Measurements from ENCODE around the gene RAX2. TPM values are rescaled to one million over a fixed set of nuclear protein-coding genes. Genes with fewer than 3 reads are reported as not detected.
"Not testable (repeated sequence)": the region's sequence is repeated elsewhere in the genome, so short reads cannot be mapped to it uniquely, and the experiment has no call there.

RAX2 gene
- total RNA-seq, 2 experiments from 2014 or later: not detected

DNA sequence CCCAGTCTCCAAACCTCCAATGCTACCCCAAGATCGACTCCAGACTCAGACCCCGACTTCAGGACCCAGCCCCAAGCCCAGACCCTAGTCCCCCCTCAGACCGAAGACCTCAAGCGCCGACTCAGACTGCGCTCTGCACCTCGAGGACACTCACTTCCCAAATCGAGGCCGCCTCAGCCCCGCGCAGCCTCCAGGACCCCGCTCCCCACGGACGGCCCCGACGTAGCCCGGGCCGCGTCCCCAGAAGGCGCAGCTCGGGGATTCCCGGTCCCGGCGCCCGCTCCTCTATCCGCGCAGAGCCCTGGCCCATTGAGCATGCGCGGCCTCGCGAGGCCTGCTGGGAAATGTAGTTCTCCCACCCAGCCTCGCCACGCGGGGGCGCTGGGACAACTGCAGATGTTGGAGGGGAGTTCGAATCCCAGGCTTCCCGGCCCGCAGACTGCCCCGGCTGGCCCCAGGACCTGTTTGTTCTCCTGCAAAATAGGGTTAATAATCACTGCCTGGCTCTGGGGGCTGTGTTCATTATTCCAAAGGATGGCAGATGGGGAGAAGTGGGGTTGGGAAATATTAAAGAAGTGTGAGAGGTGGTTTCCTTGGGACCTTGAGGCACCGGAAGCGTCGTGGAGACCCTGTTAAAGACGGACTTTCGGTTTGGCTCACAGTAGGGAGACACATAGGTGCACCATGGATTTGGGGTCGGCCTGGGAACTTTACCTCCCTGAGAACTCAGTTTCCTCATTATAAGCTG, 10.5 kb downstream of the RAX2 start, which contains the start of gene APBA3:
Gene APBA3, minus strand, starts transcription at position 311 of the 748 bp plus-strand sequence. CDS start 1,428 bp downstream, outside the sequence.
- Mint-ChIP-seq H3K36me3 (ENCODE audit: low read depth) (peaks cover 42% of the 10 kb centered on the region), H3K4me3 (peak within 1 kb of the TSS; percentile 97), H3K27me3 (no peaks in the 10 kb centered on the region), H3K4me1 (ENCODE audit: low read depth) (peaks cover 35% of the 10 kb centered on the region), H3K9me3 (no peaks in the 10 kb centered on the region), H3K27ac (peak within 1 kb of the TSS; percentile 100)
- intact Hi-C loops (cut with DNase I, micrococcal nuclease): loop anchor here (1.0 to 10.0 kb wide), 8 partner anchors 36 to 421 kb away; partner anchors contain the start of genes EEF2 (in 2 of the 2), ANKRD24 (in 1 of the 2), PIP5K1C (in 1 of the 2) and SIRT6 (in 1 of the 2)
- TF ChIP-seq, protein P1, sequence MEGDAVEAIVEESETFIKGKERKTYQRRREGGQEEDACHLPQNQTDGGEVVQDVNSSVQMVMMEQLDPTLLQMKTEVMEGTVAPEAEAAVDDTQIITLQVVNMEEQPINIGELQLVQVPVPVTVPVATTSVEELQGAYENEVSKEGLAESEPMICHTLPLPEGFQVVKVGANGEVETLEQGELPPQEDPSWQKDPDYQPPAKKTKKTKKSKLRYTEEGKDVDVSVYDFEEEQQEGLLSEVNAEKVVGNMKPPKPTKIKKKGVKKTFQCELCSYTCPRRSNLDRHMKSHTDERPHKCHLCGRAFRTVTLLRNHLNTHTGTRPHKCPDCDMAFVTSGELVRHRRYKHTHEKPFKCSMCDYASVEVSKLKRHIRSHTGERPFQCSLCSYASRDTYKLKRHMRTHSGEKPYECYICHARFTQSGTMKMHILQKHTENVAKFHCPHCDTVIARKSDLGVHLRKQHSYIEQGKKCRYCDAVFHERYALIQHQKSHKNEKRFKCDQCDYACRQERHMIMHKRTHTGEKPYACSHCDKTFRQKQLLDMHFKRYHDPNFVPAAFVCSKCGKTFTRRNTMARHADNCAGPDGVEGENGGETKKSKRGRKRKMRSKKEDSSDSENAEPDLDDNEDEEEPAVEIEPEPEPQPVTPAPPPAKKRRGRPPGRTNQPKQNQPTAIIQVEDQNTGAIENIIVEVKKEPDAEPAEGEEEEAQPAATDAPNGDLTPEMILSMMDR (IDR thresholded peaks at IDR 0.05): peak; percentile 89
- H3K4me1 ChIP-seq (ENCODE audit: insufficient read depth, low read length): peaks cover 66% of the 10 kb centered on the region
- H3K27me3 ChIP-seq (ENCODE audit: control insufficient read depth in 1 of 2, insufficient read depth in 2 of 2, low read length in 2 of 2): no peaks in the 10 kb centered on the region
- POLR2A ChIA-PET: interaction anchor here (0.6 to 4.7 kb wide), 25 partner anchors 8 to 1208 kb away, joined by 3 to 60 read pairs (median 8); partner anchors contain the start of genes DAPK3, EEF2, KDM4B and YJU2
- no peaks in the 10 kb centered on the region for H3K9me3 ChIP-seq (ENCODE audit: control insufficient read depth in 1 of 2, insufficient read depth in 1 of 2, low read length in 2 of 2)
- peak within 1 kb of the TSS; percentile 99 for H3K4me3 ChIP-seq (ENCODE audit: low read length)
- CTCF ChIA-PET: interaction anchor here (0.6 to 4.9 kb wide), 7 partner anchors 13 to 485 kb away, joined by 3 to 35 read pairs (median 5); partner anchors contain the start of gene YJU2
- H3K36me3 ChIP-seq (ENCODE audit: insufficient read depth, low read length): peaks cover 40% of the 10 kb centered on the region
- DNase-seq (peak; percentile 88 to 97 (median 95)), ATAC-seq (ENCODE audit: poor library complexity) (peak; percentile 43)
- H3K27ac ChIP-seq (ENCODE audit: low read depth in 1 of 2, low read length in 2 of 2): peak within 1 kb of the TSS; percentile 99 to 100

DNA sequence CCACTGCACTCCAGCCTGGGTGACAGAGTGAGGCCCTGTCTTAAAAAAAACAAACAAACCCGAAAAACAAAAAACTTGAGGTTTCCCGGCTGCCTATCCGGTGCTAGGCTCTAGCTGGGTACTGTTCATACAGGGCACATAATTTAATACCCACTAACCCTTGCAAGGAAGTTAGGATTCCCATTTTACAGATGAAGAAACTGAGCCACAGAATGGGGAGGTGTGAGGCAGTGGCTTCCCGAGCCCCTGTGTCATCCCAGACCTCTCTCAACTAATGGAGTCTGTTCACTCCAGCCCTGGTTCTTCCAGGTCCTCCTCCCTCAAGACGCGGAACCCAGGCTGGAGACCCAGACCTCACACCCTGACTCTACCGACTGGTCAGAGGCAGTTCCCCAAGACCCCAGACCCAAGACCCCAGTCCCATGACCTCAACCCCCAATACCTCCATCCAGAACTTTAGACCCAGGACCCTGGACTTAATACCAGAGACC, 11.1 kb downstream of the RAX2 start:
- H3K27me3 ChIP-seq (ENCODE audit: control insufficient read depth in 1 of 2, insufficient read depth in 2 of 2, low read length in 2 of 2): no peaks in the 10 kb centered on the region
- ChIA-PET POLR2A (interaction anchor here (0.6 to 4.7 kb wide), 10 partner anchors 19 to 224 kb away, joined by 3 to 60 read pairs (median 28); partner anchors contain the start of gene EEF2), CTCF (interaction anchor here (0.6 to 4.9 kb wide), 4 partner anchors 12 to 227 kb away, joined by 4 to 35 read pairs (median 10); no protein-coding TSS in a partner anchor)
- no peaks in the 10 kb centered on the region for H3K9me3 ChIP-seq (ENCODE audit: control insufficient read depth in 1 of 2, insufficient read depth in 1 of 2, low read length in 2 of 2)
- ATAC-seq (ENCODE audit: poor library complexity) (no peak), DNase-seq (peak in 5 of 14 experiments; percentile 20 to 69 (median 58))
- no peaks in the 10 kb centered on the region for H3K9me3 Mint-ChIP-seq
- H3K27me3 Mint-ChIP-seq: no peaks in the 10 kb centered on the region
- H3K36me3 Mint-ChIP-seq (ENCODE audit: low read depth): peaks cover 41% of the 10 kb centered on the region
- H3K4me1 Mint-ChIP-seq (ENCODE audit: low read depth): peaks cover 33% of the 10 kb centered on the region
- H3K27ac ChIP-seq (ENCODE audit: low read depth in 1 of 2, low read length in 2 of 2): peak overlapping the region; percentile 90 to 97
- intact Hi-C loops (cut with DNase I, micrococcal nuclease): loop anchor here (1.0 to 10.0 kb wide), 6 partner anchors 36 to 421 kb away; partner anchors contain the start of genes EEF2 (in 2 of the 2), ANKRD24 (in 1 of the 2) and SIRT6 (in 1 of the 2)
- H3K27ac Mint-ChIP-seq: peak overlapping the region; percentile 100
- TF ChIP-seq, protein P1 (IDR thresholded peaks at IDR 0.05): no peak
- H3K4me1 ChIP-seq (ENCODE audit: insufficient read depth, low read length): peaks cover 60% of the 10 kb centered on the region
- H3K4me3 Mint-ChIP-seq: peak overlapping the region; percentile 97
- peak overlapping the region; percentile 99 for H3K4me3 ChIP-seq (ENCODE audit: low read length)
- peaks cover 36% of the 10 kb centered on the region for H3K36me3 ChIP-seq (ENCODE audit: insufficient read depth, low read length)

DNA sequence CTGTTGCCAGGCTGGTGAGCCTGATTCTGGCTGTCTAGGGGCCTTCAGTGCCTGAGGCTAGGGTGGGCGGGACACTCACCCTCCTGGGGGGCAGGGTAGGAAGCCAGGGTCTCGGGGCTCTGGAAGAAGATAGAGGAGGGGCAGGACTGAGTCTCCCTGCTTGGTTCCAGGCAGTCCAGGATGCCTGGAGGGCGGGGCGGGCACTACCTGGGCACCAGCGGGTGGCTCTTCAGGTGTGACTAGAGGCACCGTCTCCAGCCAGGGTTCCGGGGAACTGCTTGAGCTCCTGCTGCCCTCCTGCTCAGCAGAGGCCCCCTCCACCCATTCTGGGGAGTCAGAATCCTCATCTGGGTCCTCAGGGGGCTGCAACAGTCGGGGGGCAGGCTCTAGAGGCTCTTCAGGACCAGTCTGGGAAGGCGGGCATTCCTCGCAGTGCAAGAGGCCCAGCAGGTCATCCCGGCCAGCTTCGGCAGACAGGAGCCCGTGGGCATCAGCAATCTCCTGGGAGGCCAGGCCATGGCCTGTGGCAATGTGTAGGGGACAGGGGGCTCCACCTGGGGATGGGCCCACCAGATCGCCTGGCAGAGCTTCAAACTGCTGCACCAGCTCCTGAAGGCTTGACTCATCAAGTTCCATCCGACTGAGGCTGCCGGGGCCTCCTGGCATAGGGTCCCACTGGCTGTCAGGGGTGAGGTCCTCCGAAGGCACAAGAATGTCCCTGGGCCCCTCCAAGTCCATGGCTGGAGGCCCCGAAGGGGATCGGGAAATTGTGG, 12.4 kb downstream of the RAX2 start:
- DNase-seq: no peak
- Mint-ChIP-seq H3K36me3 (ENCODE audit: low read depth) (peaks cover 51% of the 10 kb centered on the region), H3K4me3 (peak overlapping the region; percentile 54), H3K27me3 (no peaks in the 10 kb centered on the region), H3K27ac (peak overlapping the region; percentile 100), H3K4me1 (ENCODE audit: low read depth) (peaks cover 36% of the 10 kb centered on the region), H3K9me3 (no peaks in the 10 kb centered on the region)
- POLR2A ChIA-PET: interaction anchor here (0.7 to 4.7 kb wide), 3 partner anchors 18 to 62 kb away, joined by 3 to 46 read pairs (median 4); no protein-coding TSS in a partner anchor
- Histone ChIP-seq H3K27me3 (ENCODE audit: control insufficient read depth in 1 of 2, insufficient read depth in 2 of 2, low read length in 2 of 2) (no peaks in the 10 kb centered on the region), H3K36me3 (ENCODE audit: insufficient read depth, low read length) (peaks cover 30% of the 10 kb centered on the region), H3K9me3 (ENCODE audit: control insufficient read depth in 1 of 2, insufficient read depth in 1 of 2, low read length in 2 of 2) (no peaks in the 10 kb centered on the region), H3K4me3 (ENCODE audit: low read length) (no peak overlapping the region), H3K27ac (ENCODE audit: low read depth in 1 of 2, low read length in 2 of 2) (no peak overlapping the region), H3K4me1 (ENCODE audit: insufficient read depth, low read length) (peaks cover 58% of the 10 kb centered on the region)
- intact Hi-C loops (cut with DNase I, micrococcal nuclease): loop anchor here (2.0 to 10.0 kb wide), 4 partner anchors 37 to 325 kb away; partner anchors contain the start of gene EEF2 (in 2 of the 2)
- TF ChIP-seq, protein P1 (IDR thresholded peaks at IDR 0.05): no peak
- CTCF ChIA-PET: no interaction called here
- ATAC-seq (ENCODE audit: poor library complexity): no peak

DNA sequence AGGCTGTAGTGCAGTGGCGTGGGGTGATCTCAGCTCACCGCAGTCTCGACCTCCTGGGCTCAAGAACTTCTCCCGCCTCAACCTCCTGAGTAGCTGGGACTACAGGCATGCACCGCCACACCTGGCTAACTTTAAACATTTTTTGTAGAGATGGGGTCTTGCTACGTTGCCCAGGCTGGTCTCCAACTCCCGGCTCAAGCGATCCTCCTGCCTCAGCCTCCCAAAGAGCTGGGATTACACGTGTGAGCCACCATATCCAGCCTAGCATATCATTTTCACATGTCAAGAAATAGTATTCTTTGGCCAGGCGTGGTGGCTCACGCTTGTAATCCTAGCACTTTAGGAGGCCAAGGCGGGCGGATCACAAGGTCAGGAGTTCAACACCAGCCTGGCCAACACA, 13.7 kb downstream of the RAX2 start:
- H3K4me1 Mint-ChIP-seq (ENCODE audit: low read depth): peaks cover 35% of the 10 kb centered on the region
- peaks cover 59% of the 10 kb centered on the region for H3K36me3 Mint-ChIP-seq (ENCODE audit: low read depth)

More for the DNA sequence above, 13.7 kb downstream of the RAX2 start:
- H3K27ac ChIP-seq (ENCODE audit: low read depth in 1 of 2, low read length in 2 of 2); DNase-seq; POLR2A ChIA-PET; H3K4me3 ChIP-seq (ENCODE audit: low read length); H3K9me3 ChIP-seq (ENCODE audit: control insufficient read depth in 1 of 2, insufficient read depth in 1 of 2, low read length in 2 of 2); H3K9me3 Mint-ChIP-seq; H3K27ac Mint-ChIP-seq; CTCF ChIA-PET; H3K4me3 Mint-ChIP-seq; ATAC-seq (ENCODE audit: poor library complexity); intact Hi-C loops (cut with DNase I, micrococcal nuclease); H3K27me3 Mint-ChIP-seq; H3K27me3 ChIP-seq (ENCODE audit: control insufficient read depth in 1 of 2, insufficient read depth in 2 of 2, low read length in 2 of 2): not testable (repeated sequence)
- Histone ChIP-seq H3K36me3 (ENCODE audit: insufficient read depth, low read length) (peaks cover 32% of the 10 kb centered on the region), H3K4me1 (ENCODE audit: insufficient read depth, low read length) (peaks cover 51% of the 10 kb centered on the region)
